ENCODE results near the gene MOCS1.

- TF ChIP-seq, protein P1, sequence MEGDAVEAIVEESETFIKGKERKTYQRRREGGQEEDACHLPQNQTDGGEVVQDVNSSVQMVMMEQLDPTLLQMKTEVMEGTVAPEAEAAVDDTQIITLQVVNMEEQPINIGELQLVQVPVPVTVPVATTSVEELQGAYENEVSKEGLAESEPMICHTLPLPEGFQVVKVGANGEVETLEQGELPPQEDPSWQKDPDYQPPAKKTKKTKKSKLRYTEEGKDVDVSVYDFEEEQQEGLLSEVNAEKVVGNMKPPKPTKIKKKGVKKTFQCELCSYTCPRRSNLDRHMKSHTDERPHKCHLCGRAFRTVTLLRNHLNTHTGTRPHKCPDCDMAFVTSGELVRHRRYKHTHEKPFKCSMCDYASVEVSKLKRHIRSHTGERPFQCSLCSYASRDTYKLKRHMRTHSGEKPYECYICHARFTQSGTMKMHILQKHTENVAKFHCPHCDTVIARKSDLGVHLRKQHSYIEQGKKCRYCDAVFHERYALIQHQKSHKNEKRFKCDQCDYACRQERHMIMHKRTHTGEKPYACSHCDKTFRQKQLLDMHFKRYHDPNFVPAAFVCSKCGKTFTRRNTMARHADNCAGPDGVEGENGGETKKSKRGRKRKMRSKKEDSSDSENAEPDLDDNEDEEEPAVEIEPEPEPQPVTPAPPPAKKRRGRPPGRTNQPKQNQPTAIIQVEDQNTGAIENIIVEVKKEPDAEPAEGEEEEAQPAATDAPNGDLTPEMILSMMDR (IDR thresholded peaks at IDR 0.05) = no peak
- no peak for TF ChIP-seq POLR2A (IDR thresholded peaks at IDR 0.05)
Measured at GRCh38 chr6:39978240-39978639, 44.0 kb upstream of the MOCS1 start.
